22Rv1 (cell line): Measurements from ENCODE around the gene BABAM2.

Source experiments
- CTCF ChIP-seq: fragments of 450-650 bp; IDR thresholded peaks from 2 replicates; pipeline ENCODE4 v1.5.1; 2017; ENCODE audit warnings: mild to moderate bottlenecking
- ZFX ChIP-seq: fragments of 450-650 bp; IDR thresholded peaks from 2 replicates; pipeline ENCODE4 v1.6.1; 2017; ENCODE audit warnings: antibody characterized with exemption, borderline replicate concordance

DNA sequence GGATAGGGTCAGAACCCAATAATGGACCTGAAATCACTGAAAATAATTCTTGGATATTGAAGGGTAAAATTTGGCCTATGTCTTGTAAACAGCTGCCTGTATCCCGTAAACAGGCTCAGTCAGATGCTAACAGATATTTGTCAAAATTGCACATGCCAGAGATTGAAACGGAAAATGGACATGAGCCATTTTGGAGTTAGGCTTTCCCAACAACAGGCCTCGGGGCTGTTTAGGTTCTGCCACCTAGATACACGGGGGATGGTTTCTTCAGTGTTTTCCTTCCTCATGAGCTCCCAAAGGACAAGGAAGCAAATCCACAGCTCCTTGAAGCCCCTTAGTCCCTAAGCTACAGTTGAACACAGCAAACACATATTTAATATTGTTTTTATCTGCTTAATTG, 297.9 kb downstream of the BABAM2 start:
- TF ChIP-seq CTCF: no peak
- no peak for TF ChIP-seq ZFX
